Measurements from ENCODE around the gene FGF18. TPM values are rescaled to one million over a fixed set of nuclear protein-coding genes. Genes with fewer than 3 reads are reported as not detected.

FGF18 gene
- total and polyA plus RNA-seq, 2 of the 4 experiments (the other 2 are of a cell fraction): 0.15 TPM; not detected in 1

- 90% methylated on average over 3 of the region's 4 CpGs; no CpG with 5 or more reads in 1 of the 2 experiments for WGBS, 2 experiments (ENCODE audit: extremely low coverage in 2 of 2, insufficient read length in 1 of 2)
- H3K56ac ChIP-seq (ENCODE audit: extremely low read depth, insufficient read depth, low read length): no peak overlapping the region
- CTCF ChIA-PET: no interaction called here
- H3K23ac ChIP-seq (ENCODE audit: low read depth, low read length): no peak overlapping the region
- DNase-seq: no peak
- ATAC-seq (ENCODE audit: low read depth): no peak
- no peak overlapping the region for H2AK5ac ChIP-seq (ENCODE audit: low read depth, low read length)
- no peaks in the 10 kb centered on the region; the same call in 1 of the 2 replicates for H3K27me3 ChIP-seq (ENCODE audit: control insufficient read depth, insufficient read depth, low read length)
- H3K36me3 ChIP-seq (ENCODE audit: control insufficient read depth, insufficient read depth, low read length): no peaks in the 10 kb centered on the region
- no peak overlapping the region for H3K4me3 ChIP-seq (ENCODE audit: insufficient read depth, low read depth, low read length)
- no peaks in the 10 kb centered on the region for H3K79me1 ChIP-seq (ENCODE audit: low read depth in 1 of 2, low read length in 2 of 2)
- no peak overlapping the region for H4K91ac ChIP-seq (ENCODE audit: insufficient read depth, low read depth, low read length)
- H2BK5ac ChIP-seq (ENCODE audit: low read depth, low read length, poor library complexity, severe bottlenecking): no peak overlapping the region
- no peak overlapping the region for H3K18ac ChIP-seq (ENCODE audit: low read depth, low read length)
- no peaks in the 10 kb centered on the region for H4K20me1 ChIP-seq (ENCODE audit: insufficient read depth, low read length)
- no peak overlapping the region for H3K9ac ChIP-seq (ENCODE audit: low read depth, low read length)
- H2BK20ac ChIP-seq (ENCODE audit: low read depth, low read length): no peak overlapping the region
- POLR2A ChIA-PET (ENCODE audit: unreplicated experiment): no interaction called here
- TF ChIP-seq FOS (IDR thresholded peaks at IDR 0.05; ENCODE audit: low read depth, low read length) (no peak), POLR2A (IDR thresholded peaks at IDR 0.05; ENCODE audit: low read depth, low read length) (no peak), RCOR1 (IDR thresholded peaks at IDR 0.05; ENCODE audit: insufficient replicate concordance, low read length) (no peak)
- no TSS peak for BruUV-seq (replicated peaks)
- no peak overlapping the region for H3K4ac ChIP-seq (ENCODE audit: low read depth, low read length)
- no peaks in the 10 kb centered on the region for H3K4me1 ChIP-seq (ENCODE audit: control insufficient read depth, insufficient read depth, low read length)
- no peaks in the 10 kb centered on the region for H3K9me1 ChIP-seq (ENCODE audit: insufficient read depth, low read length)
- H2AFZ ChIP-seq (replicated peaks; ENCODE audit: low read length, poor library complexity): no peak overlapping the region
- no peak overlapping the region for H3K27ac ChIP-seq (ENCODE audit: insufficient read depth, low read length)
- H3K9me3 ChIP-seq (ENCODE audit: control insufficient read depth, insufficient read depth, low read length): no peaks in the 10 kb centered on the region
- no peak overlapping the region for H4K5ac ChIP-seq (ENCODE audit: low read depth, low read length)
- H2AK9ac ChIP-seq (replicated peaks; ENCODE audit: low read depth, low read length, poor library complexity): no peak overlapping the region
- dilution Hi-C loops (cut with HindIII; ENCODE audit: low sequenced_read_pairs, unreplicated experiment): no loop called here
- no peak overlapping the region for H2BK15ac ChIP-seq (ENCODE audit: low read depth, low read length)
- intact Hi-C loops (cut with micrococcal nuclease): no loop called here
- H2BK120ac ChIP-seq (ENCODE audit: low read depth, low read length): no peak overlapping the region
- no peak overlapping the region for H3K4me2 ChIP-seq (ENCODE audit: low read depth, low read length)
- in situ Hi-C loops (cut with MboI; ENCODE audit: low sequenced_read_pairs): loop anchor here (25.0 kb wide), 1 partner anchor 427 kb away; no protein-coding TSS in a partner anchor
- no peak overlapping the region for H3K14ac ChIP-seq (replicated peaks; ENCODE audit: low read depth, low read length)
- H4K8ac ChIP-seq (ENCODE audit: low read depth in 2 of 2, low read length in 2 of 2): no peak overlapping the region
These were observed 15.4 kb downstream of the FGF18 start for GRCh38 chr5:171434874-171435273.
